IPS-18a (cell line): ENCODE measurements around the gene COPE.
"Not testable (repeated sequence)": the region's sequence is repeated elsewhere in the genome, so short reads cannot be mapped to it uniquely, and the experiment has no call there.

Experiments
- H3K27ac ChIP-seq: one replicate; pipeline ENCODE4 v1.5.1; 2013; ENCODE audit warnings: low read length
- H3K27me3 ChIP-seq: one replicate; pipeline ENCODE4 v1.6.1; 2013; ENCODE audit warnings: mild to moderate bottlenecking, low read length; ENCODE audit not compliant: control insufficient read depth, insufficient read depth
- H3K36me3 ChIP-seq: one replicate; pipeline ENCODE4 v1.6.1; 2013; ENCODE audit warnings: low read depth, low read length; ENCODE audit not compliant: control insufficient read depth
- H3K4me1 ChIP-seq: one replicate; pipeline ENCODE4 v1.6.1; 2013; ENCODE audit warnings: low read depth, low read length; ENCODE audit not compliant: control insufficient read depth
- H3K4me3 ChIP-seq: one replicate; pipeline ENCODE4 v1.5.1; 2013; ENCODE audit warnings: low read length
- H3K9ac ChIP-seq: one replicate; pipeline ENCODE4 v1.6.1; 2013; ENCODE audit warnings: mild to moderate bottlenecking, low read length, moderate library complexity
- H3K9me3 ChIP-seq: one replicate; pipeline ENCODE4 v1.6.1; 2013; ENCODE audit warnings: low read depth, low read length; ENCODE audit not compliant: control insufficient read depth

Gene COPE

GRCh38 chr19:18920400-18920799, 1.2 kb upstream of the COPE start:
- Histone ChIP-seq H3K36me3 (peaks cover 21% of the 10 kb centered on the region), H3K27me3 (no peaks in the 10 kb centered on the region), H3K9me3 (no peaks in the 10 kb centered on the region), H3K9ac (peak overlapping the region; percentile 75), H3K4me1 (no peaks in the 10 kb centered on the region), H3K4me3 (peak overlapping the region; percentile 78), H3K27ac (no peak overlapping the region)

GRCh38 chr19:18919900-18920214, 670 bp upstream of the COPE start:
- H3K4me1 ChIP-seq: no peaks in the 10 kb centered on the region
- peak overlapping the region; percentile 75 for H3K9ac ChIP-seq
- H3K36me3 ChIP-seq: peaks cover 21% of the 10 kb centered on the region
- no peaks in the 10 kb centered on the region for H3K27me3 ChIP-seq
- no peaks in the 10 kb centered on the region for H3K9me3 ChIP-seq
- peak overlapping the region; percentile 78 for H3K4me3 ChIP-seq
- H3K27ac ChIP-seq: no peak overlapping the region

- not testable (repeated sequence) for H3K9ac ChIP-seq, H3K4me3 ChIP-seq
- H3K36me3 ChIP-seq: peaks cover 11% of the 10 kb centered on the region
Measured at GRCh38 chr19:18917593-18917992, 1.6 kb downstream of the COPE start.

GRCh38 chr19:18915639-18916038, 3.5 kb downstream of the COPE start:
- Histone ChIP-seq H3K36me3 (no peaks in the 10 kb centered on the region), H3K4me3 (no peak overlapping the region)

More at GRCh38 chr19:18917593-18917992, 1.6 kb downstream of the COPE start:
- not testable (repeated sequence) for H3K27me3 ChIP-seq, H3K27ac ChIP-seq, H3K9me3 ChIP-seq, H3K4me1 ChIP-seq

GRCh38 chr19:18913466-18913865, 5.7 kb downstream of the COPE start:
- Histone ChIP-seq H3K27me3 (no peaks in the 10 kb centered on the region), H3K9ac (no peak overlapping the region), H3K27ac (no peak overlapping the region), H3K36me3 (no peaks in the 10 kb centered on the region), H3K9me3 (no peaks in the 10 kb centered on the region), H3K4me1 (no peaks in the 10 kb centered on the region), H3K4me3 (no peak overlapping the region)

More at GRCh38 chr19:18915639-18916038, 3.5 kb downstream of the COPE start:
- Histone ChIP-seq H3K9ac (no peak overlapping the region), H3K27me3 (no peaks in the 10 kb centered on the region), H3K9me3 (no peaks in the 10 kb centered on the region), H3K27ac (no peak overlapping the region), H3K4me1 (no peaks in the 10 kb centered on the region)

GRCh38 chr19:18912933-18913332, 6.3 kb downstream of the COPE start:
- H3K9ac ChIP-seq: no peak overlapping the region
- H3K4me3 ChIP-seq: no peak overlapping the region
- peaks cover 1% of the 10 kb centered on the region for H3K36me3 ChIP-seq
- H3K9me3 ChIP-seq: no peaks in the 10 kb centered on the region
- H3K27me3 ChIP-seq: no peaks in the 10 kb centered on the region
- no peaks in the 10 kb centered on the region for H3K4me1 ChIP-seq
- no peak overlapping the region for H3K27ac ChIP-seq

GRCh38 chr19:18910801-18911436, 8.3 kb downstream of the COPE start:
- H3K4me3 ChIP-seq: no peak overlapping the region
- H3K9me3 ChIP-seq: no peaks in the 10 kb centered on the region
- H3K27me3 ChIP-seq: no peaks in the 10 kb centered on the region
- peaks cover 9% of the 10 kb centered on the region for H3K36me3 ChIP-seq
- no peaks in the 10 kb centered on the region for H3K4me1 ChIP-seq
- no peak overlapping the region for H3K27ac ChIP-seq
- H3K9ac ChIP-seq: no peak overlapping the region

- H3K27ac ChIP-seq: no peak overlapping the region
- H3K4me1 ChIP-seq: no peaks in the 10 kb centered on the region
- H3K9ac ChIP-seq: no peak overlapping the region
- H3K27me3 ChIP-seq: no peaks in the 10 kb centered on the region
- no peak overlapping the region for H3K4me3 ChIP-seq
- H3K36me3 ChIP-seq: peaks cover 12% of the 10 kb centered on the region
- H3K9me3 ChIP-seq: no peaks in the 10 kb centered on the region
Measured at GRCh38 chr19:18910010-18910409, 9.2 kb downstream of the COPE start.

- no peaks in the 10 kb centered on the region for H3K27me3 ChIP-seq
- no peak overlapping the region for H3K9ac ChIP-seq
- H3K27ac ChIP-seq: no peak overlapping the region
- no peak overlapping the region for H3K4me3 ChIP-seq
- no peaks in the 10 kb centered on the region for H3K9me3 ChIP-seq
- peaks cover 12% of the 10 kb centered on the region for H3K36me3 ChIP-seq
- H3K4me1 ChIP-seq: no peaks in the 10 kb centered on the region
Measured at GRCh38 chr19:18908917-18909619, 10.1 kb downstream of the COPE start.

- peaks cover 12% of the 10 kb centered on the region for H3K36me3 ChIP-seq
- no peak overlapping the region for H3K4me3 ChIP-seq
- H3K9me3 ChIP-seq: no peaks in the 10 kb centered on the region
- no peak overlapping the region for H3K9ac ChIP-seq
- no peak overlapping the region for H3K27ac ChIP-seq
- H3K4me1 ChIP-seq: no peaks in the 10 kb centered on the region
- no peaks in the 10 kb centered on the region for H3K27me3 ChIP-seq
Measured at GRCh38 chr19:18906605-18907519, 12.3 kb downstream of the COPE start.

GRCh38 chr19:18905513-18906236, 13.5 kb downstream of the COPE start:
- no peaks in the 10 kb centered on the region for H3K27me3 ChIP-seq
- no peak overlapping the region for H3K27ac ChIP-seq
- H3K36me3 ChIP-seq: peaks cover 12% of the 10 kb centered on the region
- no peaks in the 10 kb centered on the region for H3K9me3 ChIP-seq
- H3K4me3 ChIP-seq: no peak overlapping the region
- H3K4me1 ChIP-seq: no peaks in the 10 kb centered on the region
- H3K9ac ChIP-seq: no peak overlapping the region
